ENCODE results near the gene INSC. TPM values are rescaled to one million over a fixed set of nuclear protein-coding genes. Genes with fewer than 3 reads are reported as not detected.

Gene INSC
- total RNA-seq, 1 experiment from 2014 or later = 1.4 TPM

Other genes starting within 250 kb of the INSC start
- gene CYP2R1, start 222.7 kb upstream of the INSC start, total RNA-seq (2014; rRNA removed; shearing (Covaris generic); ENCODE audit: low replicate concordance) = 19.6 and 36.9 TPM in 2 replicates
- not detected in 2 replicates for gene CALCA, start 142.6 kb upstream of the INSC start, total RNA-seq (2014; rRNA removed; shearing (Covaris generic); ENCODE audit: low replicate concordance)
- gene CALCB, start 41.3 kb upstream of the INSC start, total RNA-seq (2014; rRNA removed; shearing (Covaris generic); ENCODE audit: low replicate concordance) = 0.30 and 0.54 TPM in 2 replicates